Astrocyte of the spinal cord (primary cell): ENCODE results near the gene SLIT1.

Experiments used
- DNase-seq: peaks from one replicate; pipeline ENCODE4 v3.0.0; 2011; ENCODE audit warnings: low read depth, low spot score
- H3K4me3 ChIP-seq: 2 replicates; pipeline ENCODE4 v1.5.1; 2011; ENCODE audit warnings: low read depth, mild to moderate bottlenecking, low read length, moderate library complexity
- in situ Hi-C: cut with HindIII; loops from 2 replicates; pipeline ENCODE4 v1.10.0; 2017; ENCODE audit warnings: low sequenced_read_pairs
- TF ChIP-seq, protein P1 (sequence below): IDR thresholded peaks from 2 replicates; pipeline ENCODE4 v1.5.1; 2012; ENCODE audit warnings: low read depth, mild to moderate bottlenecking, low read length, inconsistent platforms

Gene SLIT1

DNA sequence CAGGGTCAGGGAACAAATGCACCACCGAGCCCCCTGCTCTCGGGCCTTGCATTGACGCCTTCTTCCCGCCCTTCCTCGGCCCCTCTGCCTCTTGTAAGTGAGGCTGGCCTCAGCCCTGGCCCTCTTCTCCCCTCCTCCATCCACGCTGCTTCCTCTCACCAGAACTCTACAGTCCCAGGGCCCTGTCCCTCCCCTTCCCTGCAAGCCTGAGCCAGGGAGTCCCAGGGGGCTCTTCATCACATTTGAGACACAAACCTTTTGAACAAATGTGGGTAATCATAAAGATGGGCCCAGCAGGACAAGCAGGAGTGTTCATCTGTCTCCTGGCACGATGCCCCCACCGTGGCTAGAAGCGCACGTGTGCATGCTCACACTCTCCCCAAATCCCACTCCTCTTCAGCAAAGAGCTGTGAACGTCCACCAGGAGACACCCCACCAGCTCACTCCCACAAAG lies 57.7 kb downstream of the SLIT1 start:
- in situ Hi-C loops: no loop called here
- TF ChIP-seq, protein P1, sequence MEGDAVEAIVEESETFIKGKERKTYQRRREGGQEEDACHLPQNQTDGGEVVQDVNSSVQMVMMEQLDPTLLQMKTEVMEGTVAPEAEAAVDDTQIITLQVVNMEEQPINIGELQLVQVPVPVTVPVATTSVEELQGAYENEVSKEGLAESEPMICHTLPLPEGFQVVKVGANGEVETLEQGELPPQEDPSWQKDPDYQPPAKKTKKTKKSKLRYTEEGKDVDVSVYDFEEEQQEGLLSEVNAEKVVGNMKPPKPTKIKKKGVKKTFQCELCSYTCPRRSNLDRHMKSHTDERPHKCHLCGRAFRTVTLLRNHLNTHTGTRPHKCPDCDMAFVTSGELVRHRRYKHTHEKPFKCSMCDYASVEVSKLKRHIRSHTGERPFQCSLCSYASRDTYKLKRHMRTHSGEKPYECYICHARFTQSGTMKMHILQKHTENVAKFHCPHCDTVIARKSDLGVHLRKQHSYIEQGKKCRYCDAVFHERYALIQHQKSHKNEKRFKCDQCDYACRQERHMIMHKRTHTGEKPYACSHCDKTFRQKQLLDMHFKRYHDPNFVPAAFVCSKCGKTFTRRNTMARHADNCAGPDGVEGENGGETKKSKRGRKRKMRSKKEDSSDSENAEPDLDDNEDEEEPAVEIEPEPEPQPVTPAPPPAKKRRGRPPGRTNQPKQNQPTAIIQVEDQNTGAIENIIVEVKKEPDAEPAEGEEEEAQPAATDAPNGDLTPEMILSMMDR: no peak

DNA sequence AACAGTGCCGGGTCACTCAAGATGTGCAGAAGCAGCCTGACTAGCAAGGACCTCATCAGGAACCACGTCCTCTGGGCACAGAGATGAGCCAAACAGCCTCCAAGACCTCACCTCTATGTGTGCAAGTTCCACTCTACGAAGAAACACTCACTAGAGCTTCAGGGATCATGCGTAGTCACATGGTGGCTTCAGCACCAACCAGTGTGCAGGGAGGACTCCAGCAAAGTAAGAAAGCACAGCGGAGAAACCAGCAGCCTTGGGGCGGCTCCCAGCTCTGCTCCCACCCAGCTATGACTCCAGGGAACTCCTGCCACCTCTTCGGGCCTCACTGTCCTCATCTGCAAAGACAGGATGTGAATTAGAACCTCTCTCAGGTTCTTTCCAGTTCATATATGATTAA lies 58.2 kb downstream of the SLIT1 start:
- in situ Hi-C loops: no loop called here
- H3K4me3 ChIP-seq: no peak overlapping the region
- TF ChIP-seq, protein P1: no peak
- no peak for DNase-seq

More for the DNA sequence above, 57.7 kb downstream of the SLIT1 start:
- no peak for DNase-seq
- no peak overlapping the region for H3K4me3 ChIP-seq

- no peak for DNase-seq
- in situ Hi-C loops: no loop called here
- no peak overlapping the region for H3K4me3 ChIP-seq
- TF ChIP-seq, protein P1: no peak
Measured at GRCh38 chr10:97124211-97124610, 61.5 kb downstream of the SLIT1 start.

DNA sequence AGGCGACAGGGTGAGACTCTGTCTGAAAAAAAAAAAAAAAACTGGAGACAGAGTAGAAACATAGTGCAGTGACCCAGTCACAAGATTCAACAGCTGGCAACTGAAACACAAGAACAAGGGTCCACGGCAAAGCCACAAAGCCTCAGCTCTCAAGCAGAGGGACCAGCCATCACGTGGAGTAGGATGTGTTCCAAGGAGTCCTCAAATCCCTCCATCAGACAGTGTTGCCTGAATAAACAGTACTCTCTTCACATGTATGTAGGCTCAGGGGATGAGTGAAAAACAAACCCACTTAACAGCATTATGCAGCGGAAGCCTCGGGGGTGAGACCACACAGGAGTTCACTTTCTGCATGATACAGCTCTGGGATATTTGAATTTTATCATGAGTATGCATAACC lies 62.0 kb downstream of the SLIT1 start:
- no peak for DNase-seq
- TF ChIP-seq, protein P1: no peak
- in situ Hi-C loops: no loop called here
- no peak overlapping the region for H3K4me3 ChIP-seq

DNA sequence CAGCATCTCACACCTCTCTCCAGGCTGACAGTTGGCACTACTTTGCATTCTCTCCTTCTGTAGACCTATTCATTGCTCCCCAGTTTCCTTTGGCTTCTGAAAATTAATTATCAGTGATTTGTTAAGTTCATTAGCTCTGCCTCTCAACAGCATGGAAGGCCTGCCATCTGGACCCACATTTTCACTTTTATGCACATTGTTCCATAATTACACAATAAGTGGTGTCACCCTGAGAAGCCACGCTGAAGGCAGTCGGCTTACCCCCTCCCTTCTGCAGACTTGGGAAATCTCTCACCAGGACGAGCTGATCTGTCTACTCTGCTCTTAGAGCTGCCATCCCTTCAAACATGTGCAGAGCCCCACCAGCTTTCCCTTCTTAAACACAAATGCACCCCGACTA lies 64.7 kb downstream of the SLIT1 start:
- no peak for DNase-seq
- in situ Hi-C loops: no loop called here
- TF ChIP-seq, protein P1: no peak
- no peak overlapping the region for H3K4me3 ChIP-seq

GRCh38 chr10:97120370-97120769 lies 65.4 kb downstream of the SLIT1 start:
- in situ Hi-C loops: no loop called here
- DNase-seq: no peak
- TF ChIP-seq, protein P1: no peak
- H3K4me3 ChIP-seq: no peak overlapping the region
